Calu3 (cell line): ENCODE results near the gene KCNA5. TPM values are rescaled to one million over a fixed set of nuclear protein-coding genes. Genes with fewer than 3 reads are reported as not detected.
A peak's percentile ranks its signal among the peaks of the same experiment; 100 is the strongest.

Experiments used
- BruUV-seq: library from RNA; stranded (reverse); fragments of 400-500 nt; replicated peaks from 2 replicates; lab custom pipeline; 2021; lab: Mats Ljungman, UMichigan
- CTCF ChIA-PET: fragments of 300-600 bp; sonication (Branson Sonifier 250); formaldehyde crosslinking; loops from one replicate; lab custom pipeline; 2022; ENCODE audit warnings: antibody characterized with exemption; lab: Charles Lee
- DNase-seq: peaks from one replicate; pipeline ENCODE4 v3.0.0; 2022
- H3K27ac Mint-ChIP-seq: one replicate; pipeline ENCODE4 v1.8.0; 2022; ENCODE audit warnings: mixed read lengths; ENCODE audit not compliant: unreplicated experiment
- H3K27me3 Mint-ChIP-seq: one replicate; pipeline ENCODE4 v1.8.0; 2022; ENCODE audit warnings: mixed read lengths; ENCODE audit not compliant: unreplicated experiment
- H3K36me3 Mint-ChIP-seq: one replicate; pipeline ENCODE4 v1.8.0; 2022; ENCODE audit warnings: mild to moderate bottlenecking, moderate library complexity, mixed read lengths; ENCODE audit not compliant: insufficient read depth, unreplicated experiment
- H3K4me1 Mint-ChIP-seq: one replicate; pipeline ENCODE4 v1.8.0; 2022; ENCODE audit warnings: mild to moderate bottlenecking, low read depth, mixed read lengths; ENCODE audit not compliant: unreplicated experiment
- H3K4me3 Mint-ChIP-seq: one replicate; pipeline ENCODE4 v1.8.0; 2022; ENCODE audit warnings: mild to moderate bottlenecking, low read depth, moderate library complexity, mixed read lengths; ENCODE audit not compliant: unreplicated experiment
- H3K9me3 Mint-ChIP-seq: one replicate; pipeline ENCODE4 v1.8.0; 2022; ENCODE audit warnings: low read depth, mixed read lengths; ENCODE audit not compliant: unreplicated experiment
- CTCF ChIP-seq: fragments of 200-600 bp; IDR thresholded peaks from one replicate; pipeline ENCODE4 v1.8.0; 2022; ENCODE audit warnings: antibody characterized with exemption; ENCODE audit not compliant: unreplicated experiment
- intact Hi-C: fragments of 100-400 bp; cut with micrococcal nuclease; formaldehyde crosslinking; loops from one replicate; pipeline ENCODE4 v1.10.0; 2022; ENCODE audit not compliant: unreplicated experiment
- total RNA-seq: library from RNA; stranded (reverse); gene quantifications from 2 replicates; pipeline ENCODE4 v1.2.3, GENCODE V29; 2022

KCNA5 gene
- total RNA-seq, 1 experiment from 2014 or later, result not detected

- TF ChIP-seq CTCF, result no peak
- H3K9me3 Mint-ChIP-seq, result no peaks in the 10 kb centered on the region
- H3K4me3 Mint-ChIP-seq, result no peak overlapping the region
- H3K36me3 Mint-ChIP-seq, result no peaks in the 10 kb centered on the region
- H3K27ac Mint-ChIP-seq, result no peak overlapping the region
- H3K27me3 Mint-ChIP-seq, result peaks cover 79% of the 10 kb centered on the region
- no TSS peak for BruUV-seq
- CTCF ChIA-PET, result no interaction called here
- H3K4me1 Mint-ChIP-seq, result no peaks in the 10 kb centered on the region
- no peak for DNase-seq
- intact Hi-C loops, result no loop called here
These were observed 33.1 kb downstream of the KCNA5 start for GRCh38 chr12:5076761-5077160.

- H3K36me3 Mint-ChIP-seq, result no peaks in the 10 kb centered on the region
- intact Hi-C loops, result no loop called here
- no peak for TF ChIP-seq CTCF
- DNase-seq, result no peak
- no TSS peak for BruUV-seq
- CTCF ChIA-PET, result interaction anchor here (1.1 kb wide), 1 partner anchor 8 kb away, joined by 4 read pairs; no protein-coding TSS in a partner anchor
- no peak overlapping the region for H3K27ac Mint-ChIP-seq
- H3K27me3 Mint-ChIP-seq, result peaks cover 79% of the 10 kb centered on the region
- no peaks in the 10 kb centered on the region for H3K9me3 Mint-ChIP-seq
- no peaks in the 10 kb centered on the region for H3K4me1 Mint-ChIP-seq
- H3K4me3 Mint-ChIP-seq, result no peak overlapping the region
These were observed 34.7 kb downstream of the KCNA5 start for GRCh38 chr12:5078423-5078822.

DNA sequence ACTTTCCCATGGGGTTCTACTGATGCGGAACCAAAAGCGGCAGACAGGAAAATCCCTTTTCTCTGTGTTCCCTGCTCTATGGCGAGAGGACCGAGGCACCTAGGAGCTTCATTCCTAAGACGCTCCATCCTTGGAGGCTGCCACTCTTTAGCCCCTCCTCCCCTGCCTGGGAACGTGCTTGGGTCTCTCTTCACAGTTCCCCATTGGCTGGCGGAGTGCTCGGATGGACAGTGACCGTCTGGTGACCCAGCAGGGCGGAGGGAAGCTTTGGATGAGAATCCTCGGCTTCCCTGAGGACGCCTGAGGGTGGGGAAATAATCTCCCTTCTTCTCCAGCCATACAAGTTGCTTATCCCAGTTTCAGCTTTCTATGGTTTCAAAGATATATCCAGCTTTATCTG lies 37.3 kb downstream of the KCNA5 start:
- H3K9me3 Mint-ChIP-seq, result no peaks in the 10 kb centered on the region
- H3K4me3 Mint-ChIP-seq, result no peak overlapping the region
- no TSS peak for BruUV-seq
- H3K36me3 Mint-ChIP-seq, result peaks cover 5% of the 10 kb centered on the region
- intact Hi-C loops, result no loop called here
- no peaks in the 10 kb centered on the region for H3K4me1 Mint-ChIP-seq
- peaks cover 88% of the 10 kb centered on the region for H3K27me3 Mint-ChIP-seq
- no peak overlapping the region for H3K27ac Mint-ChIP-seq
- no peak for TF ChIP-seq CTCF
- CTCF ChIA-PET, result interaction anchor here (0.5 kb wide), 1 partner anchor 150 kb away, joined by 3 read pairs; no protein-coding TSS in a partner anchor
- DNase-seq, result no peak

- Mint-ChIP-seq H3K9me3 (no peaks in the 10 kb centered on the region), H3K4me3 (no peak overlapping the region), H3K27me3 (peaks cover 74% of the 10 kb centered on the region), H3K27ac (no peak overlapping the region), H3K36me3 (peaks cover 5% of the 10 kb centered on the region), H3K4me1 (no peaks in the 10 kb centered on the region)
- intact Hi-C loops, result loop anchor here (1.0 to 2.0 kb wide), 2 partner anchors 62 to 229 kb away; no protein-coding TSS in a partner anchor
- DNase-seq, result peak; percentile 47
- CTCF ChIA-PET, result interaction anchor here (0.6 to 0.7 kb wide), 3 partner anchors 51 to 792 kb away, joined by 3 to 5 read pairs (median 3); no protein-coding TSS in a partner anchor
- TF ChIP-seq CTCF, result peak; percentile 42
- BruUV-seq, result no TSS peak
These were observed 40.5 kb downstream of the KCNA5 start for GRCh38 chr12:5083955-5084849.
